Medulla oblongata (tissue), 1 donor: ENCODE results near the gene NLRP3.

Experiments
- DNase-seq: peaks from one replicate; pipeline ENCODE4 v3.0.0-alpha.2; 2015; ENCODE audit errors: extremely low spot score

NLRP3 gene

DNA sequence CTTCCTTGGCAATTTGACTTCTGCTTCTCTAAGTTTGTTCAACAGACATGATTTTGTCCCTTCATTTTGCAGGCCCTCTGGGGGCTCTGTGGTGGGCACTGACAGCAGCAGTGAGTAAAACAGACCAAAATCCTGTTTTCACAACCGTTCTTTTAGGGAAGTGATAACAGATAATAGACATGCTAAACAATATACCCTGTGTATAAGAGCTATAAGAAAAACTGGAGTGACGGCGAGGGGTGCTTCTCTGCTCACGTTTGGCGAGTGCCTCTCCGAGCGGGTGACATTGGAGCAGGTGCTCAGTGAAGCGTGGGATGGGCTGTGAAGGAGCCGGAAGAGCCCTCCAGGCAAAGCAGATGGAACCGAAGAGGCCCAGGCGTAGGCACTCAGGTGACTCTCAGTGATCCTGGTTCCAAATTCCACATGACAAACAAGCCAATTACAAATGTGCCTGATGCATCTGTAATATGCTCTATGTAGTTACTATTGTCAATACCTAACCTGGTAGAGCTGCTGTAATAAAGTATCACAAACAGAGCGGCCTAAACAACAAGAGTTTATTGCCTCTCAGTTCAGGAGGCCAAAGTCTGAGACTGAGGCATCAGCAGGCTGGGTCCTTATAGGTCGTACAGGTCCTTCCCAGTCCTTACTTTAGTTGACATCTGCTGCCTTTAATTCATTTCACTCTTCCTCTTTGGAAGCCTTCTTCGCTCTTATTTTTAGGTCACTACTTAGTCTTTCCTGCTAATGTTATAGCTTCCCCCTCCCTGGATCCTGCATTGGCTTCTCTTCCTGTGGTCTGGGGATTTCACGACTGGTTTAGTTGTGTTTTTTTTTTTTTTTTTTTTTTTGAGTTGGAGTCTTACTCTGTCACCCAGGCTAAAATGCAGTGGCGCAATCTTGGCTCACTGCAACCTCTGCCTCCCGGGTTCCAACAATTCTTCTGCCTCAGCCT, 21.9 kb downstream of the NLRP3 start:
- DNase-seq: no peak

DNA sequence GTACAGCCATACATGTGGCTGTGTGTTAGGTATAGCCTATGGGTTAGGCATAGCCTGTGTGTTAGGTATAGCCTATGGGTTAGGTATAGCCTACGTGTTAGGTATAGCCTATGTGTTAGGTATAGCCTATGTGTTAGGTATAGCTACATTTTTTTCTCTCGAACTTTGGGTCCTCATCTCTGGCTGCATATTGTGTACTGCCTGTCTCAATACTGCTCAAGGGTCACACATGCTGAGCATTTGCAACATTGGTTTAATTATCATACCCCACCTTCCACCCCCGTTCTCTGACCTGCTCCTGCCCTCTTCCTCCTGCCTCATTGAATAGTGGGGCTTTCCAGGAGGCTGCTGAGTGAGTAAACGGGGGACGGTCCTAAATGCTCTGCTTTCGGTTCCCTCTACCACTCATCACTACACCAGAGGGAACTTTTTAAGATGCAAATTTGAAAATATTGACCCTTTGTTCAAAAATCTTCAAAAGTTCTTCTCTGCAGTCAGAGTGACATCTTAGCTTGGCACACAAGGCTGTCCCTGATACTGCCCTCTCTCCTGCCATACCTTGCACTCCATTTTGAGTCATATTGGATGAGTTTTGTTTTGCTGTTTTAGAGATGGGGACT, 24.1 kb downstream of the NLRP3 start:
- no peak for DNase-seq

DNA sequence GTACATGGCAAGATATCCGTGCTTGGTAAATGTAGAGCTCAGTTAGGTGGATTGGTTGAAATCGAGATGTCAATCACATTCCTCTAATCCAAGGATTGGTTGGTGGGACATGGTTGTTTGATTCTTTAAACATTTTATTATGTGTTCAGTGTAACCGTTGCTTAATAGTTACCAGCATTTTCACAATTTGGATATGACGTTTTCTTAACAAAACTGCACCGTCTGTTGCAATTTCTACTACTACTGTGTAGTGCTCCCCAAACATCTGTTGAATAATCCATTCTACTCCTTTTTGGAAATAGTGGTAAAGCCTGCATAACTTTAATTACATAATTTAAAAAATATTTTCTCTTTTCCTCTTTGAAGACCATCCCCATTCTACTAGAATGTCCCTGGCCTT, 25.6 kb downstream of the NLRP3 start:
- DNase-seq: no peak

DNA sequence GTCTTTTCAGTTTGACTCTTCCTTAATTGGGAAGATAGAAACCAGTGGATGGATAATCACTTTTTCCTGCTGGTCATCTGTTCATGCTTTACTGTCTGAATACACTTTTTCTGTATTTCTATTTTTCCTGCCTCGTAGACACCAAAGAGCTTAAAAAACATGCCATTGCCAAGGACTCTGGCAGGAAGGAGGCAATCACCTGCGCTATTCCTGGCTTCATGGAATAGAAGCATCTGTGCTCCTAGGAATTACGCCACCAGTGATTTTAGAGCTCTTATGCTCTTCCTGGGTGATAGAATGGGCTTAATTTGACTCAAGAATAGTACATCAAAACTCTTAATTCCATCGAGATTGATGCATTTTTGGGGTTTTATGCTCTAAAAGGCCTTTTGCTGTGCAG, 26.2 kb downstream of the NLRP3 start:
- DNase-seq: no peak

DNA sequence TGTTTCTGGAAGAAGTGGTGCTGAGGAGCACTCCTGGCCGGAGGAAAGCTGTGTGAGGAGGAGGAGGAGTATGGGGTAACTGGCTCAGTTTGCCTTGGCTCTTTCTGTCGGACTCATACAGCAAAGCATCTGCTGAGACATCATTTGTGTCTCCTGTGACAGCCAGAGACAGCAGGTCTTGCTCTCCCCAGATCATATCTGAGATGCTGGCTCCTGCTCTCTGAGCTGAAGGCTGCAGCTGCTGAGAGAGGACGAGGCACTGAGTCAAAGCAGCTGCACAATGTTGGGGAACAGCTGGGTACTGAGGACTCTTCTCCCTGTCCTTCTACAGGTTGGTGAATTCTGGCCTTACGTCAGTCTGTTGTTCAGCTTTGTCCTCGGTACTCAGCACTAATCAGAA, 27.7 kb downstream of the NLRP3 start:
- no peak for DNase-seq

DNA sequence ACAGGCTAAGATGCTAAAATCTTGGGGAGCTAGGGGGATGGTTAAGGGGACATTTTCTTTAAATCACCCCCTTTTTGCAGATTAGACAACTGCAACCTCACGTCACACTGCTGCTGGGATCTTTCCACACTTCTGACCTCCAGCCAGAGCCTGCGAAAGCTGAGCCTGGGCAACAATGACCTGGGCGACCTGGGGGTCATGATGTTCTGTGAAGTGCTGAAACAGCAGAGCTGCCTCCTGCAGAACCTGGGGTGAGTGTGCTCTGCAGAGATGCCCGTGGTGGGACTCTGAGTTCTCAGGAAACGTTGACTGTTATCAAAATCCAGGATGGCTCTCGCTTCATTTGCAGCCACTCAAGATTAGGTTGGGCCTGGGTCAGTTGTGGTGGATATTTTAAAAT, 28.6 kb downstream of the NLRP3 start:
- no peak for DNase-seq

DNA sequence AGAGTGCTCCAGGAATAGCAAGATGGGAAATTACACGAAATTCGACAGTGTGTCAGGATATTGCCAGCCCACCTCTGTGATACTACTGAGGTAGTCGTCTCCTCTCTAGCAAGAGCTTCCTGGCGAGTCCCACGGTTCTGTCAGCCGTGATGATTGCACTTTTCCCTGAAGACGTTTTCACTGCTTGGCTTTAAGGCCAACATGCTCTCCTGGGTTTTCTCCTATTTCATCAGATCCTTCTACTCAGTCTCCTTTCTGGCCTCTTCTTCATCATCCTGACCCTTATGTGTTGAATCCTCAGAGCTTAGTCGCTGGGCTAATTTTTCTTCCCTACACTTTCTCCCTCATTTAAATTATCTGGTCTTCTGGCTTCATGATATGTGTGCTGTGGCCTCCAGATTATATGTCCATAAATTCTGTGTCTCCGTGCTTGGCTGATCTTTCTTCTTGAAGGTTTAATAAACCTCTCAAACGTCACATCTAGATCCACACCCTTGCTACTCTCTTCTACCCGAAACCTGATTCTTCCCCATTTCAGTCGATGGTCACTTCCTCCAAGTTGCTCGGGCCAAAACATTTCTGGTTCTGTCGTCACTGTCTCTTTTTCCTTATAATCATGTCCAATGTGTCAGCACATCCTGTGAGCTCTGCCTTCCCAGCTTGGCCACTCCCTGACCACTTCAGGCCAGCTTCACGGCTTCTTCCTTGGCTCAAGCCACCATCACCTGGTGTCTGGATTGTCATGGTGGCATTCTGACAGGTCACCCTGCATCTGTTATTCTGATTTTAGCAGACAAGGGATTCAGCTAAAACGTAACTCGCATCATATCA, 29.8 kb downstream of the NLRP3 start:
- DNase-seq: peak; percentile 76

DNA sequence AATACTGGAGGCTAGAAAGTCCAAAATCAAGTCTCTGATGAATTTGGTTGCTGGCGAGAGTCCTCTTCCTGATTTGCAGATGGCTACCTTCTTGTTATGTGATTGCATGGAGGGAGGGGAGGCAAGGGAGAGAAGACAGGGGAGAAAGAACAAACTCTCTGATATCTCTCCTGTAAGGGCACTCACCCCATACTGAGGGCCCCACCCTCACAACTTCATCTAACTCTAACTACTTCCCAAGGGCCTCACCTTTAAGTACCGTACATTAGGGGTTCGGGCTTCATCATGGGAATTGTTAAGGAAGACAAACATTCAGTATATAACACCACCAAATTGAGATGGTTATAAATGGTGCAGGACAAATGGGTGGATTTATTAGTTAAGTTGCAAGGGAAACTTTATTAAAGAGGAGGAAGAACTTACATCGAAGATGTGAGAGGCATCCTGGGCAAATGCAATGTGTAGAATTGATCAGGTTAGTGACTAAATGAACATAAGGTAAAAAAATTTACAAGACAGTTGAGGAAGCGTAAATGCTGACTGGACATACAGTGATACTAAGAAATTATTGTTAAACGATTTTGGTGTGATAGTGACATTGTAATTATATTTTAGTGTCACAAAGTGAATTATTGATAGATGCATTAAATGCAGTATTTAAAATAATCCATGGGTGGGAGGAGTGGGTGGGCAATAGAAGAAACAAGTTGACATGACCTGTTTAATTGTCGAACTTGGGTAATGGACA, 31.4 kb downstream of the NLRP3 start:
- no peak for DNase-seq

DNA sequence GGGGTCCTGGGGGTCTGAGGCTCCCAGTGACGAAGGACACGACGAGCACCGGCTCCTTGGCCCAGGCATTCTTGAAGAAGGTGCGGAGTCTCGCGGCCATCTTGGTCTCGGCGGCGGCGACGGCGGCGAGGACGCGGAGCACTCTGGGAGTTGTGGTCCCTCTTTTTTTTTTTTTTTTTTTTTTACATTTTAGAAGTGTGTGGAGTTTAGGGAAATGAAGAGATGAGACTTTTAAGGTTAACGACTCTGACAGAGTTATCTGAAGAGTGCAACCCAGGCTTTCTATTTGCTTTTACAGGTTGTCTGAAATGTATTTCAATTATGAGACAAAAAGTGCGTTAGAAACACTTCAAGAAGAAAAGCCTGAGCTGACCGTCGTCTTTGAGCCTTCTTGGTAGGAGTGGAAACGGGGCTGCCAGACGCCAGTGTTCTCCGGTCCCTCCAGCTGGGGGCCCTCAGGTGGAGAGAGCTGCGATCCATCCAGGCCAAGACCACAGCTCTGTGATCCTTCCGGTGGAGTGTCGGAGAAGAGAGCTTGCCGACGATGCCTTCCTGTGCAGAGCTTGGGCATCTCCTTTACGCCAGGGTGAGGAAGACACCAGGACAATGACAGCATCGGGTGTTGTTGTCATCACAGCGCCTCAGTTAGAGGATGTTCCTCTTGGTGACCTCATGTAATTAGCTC, 32.3 kb downstream of the NLRP3 start:
- peak; percentile 41 for DNase-seq

DNA sequence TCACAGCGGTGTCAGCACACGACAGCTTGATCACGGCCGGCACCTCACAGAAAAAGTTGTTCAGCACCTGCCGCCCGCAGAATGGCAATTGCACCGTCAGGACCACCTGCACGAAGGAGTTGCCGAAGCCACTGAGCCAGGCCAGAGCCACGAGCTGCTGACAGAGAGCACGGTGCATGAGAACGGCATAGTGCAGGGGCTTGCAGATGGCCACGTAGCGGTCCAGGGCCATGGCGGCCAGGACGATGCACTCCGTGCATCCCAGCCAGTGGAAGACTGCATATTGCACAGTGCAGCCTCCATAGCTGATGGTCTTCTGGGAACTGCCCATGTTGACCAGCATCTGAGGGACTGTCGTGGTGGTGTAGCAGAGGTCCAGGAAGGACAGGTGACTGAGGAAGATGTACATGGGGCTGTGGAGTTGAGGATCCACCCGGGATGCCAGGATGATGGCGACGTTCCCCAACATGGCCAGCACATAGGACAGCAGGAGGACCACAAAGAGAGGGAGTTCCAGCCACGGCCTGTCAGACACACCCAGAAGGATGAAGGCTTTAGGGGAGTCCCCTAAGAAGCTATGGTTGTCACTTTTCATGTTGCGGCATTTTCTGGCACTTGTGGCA, 35.5 kb downstream of the NLRP3 start:
- DNase-seq: no peak

DNA sequence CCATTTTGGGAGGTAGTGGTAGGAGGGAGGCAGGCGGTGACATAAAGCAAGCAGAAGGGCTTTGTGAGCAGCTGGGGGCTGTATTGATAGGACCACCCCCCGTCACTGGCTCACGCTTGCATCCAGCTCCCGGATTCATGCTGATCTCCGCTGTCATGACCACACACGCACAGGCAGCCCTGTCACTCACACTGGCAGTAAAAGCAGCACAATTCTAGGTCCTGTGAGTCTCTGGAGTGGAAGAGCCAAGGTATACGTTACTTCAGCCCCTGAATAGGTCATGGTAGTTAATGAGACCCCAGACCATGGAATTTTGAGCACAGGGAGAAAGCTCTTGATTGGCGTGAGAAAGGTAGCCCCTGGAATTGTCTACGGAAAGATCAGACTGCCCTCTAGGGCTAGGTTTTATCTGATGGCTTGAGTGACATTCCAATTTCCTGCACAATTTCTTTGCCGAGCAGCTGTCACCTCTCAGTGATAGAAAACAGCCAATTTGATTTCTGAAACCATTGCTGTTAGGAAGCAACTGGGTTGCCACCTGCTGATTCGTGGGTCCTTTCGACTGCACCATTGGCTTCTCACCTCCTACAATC, 36.6 kb downstream of the NLRP3 start:
- no peak for DNase-seq

DNA sequence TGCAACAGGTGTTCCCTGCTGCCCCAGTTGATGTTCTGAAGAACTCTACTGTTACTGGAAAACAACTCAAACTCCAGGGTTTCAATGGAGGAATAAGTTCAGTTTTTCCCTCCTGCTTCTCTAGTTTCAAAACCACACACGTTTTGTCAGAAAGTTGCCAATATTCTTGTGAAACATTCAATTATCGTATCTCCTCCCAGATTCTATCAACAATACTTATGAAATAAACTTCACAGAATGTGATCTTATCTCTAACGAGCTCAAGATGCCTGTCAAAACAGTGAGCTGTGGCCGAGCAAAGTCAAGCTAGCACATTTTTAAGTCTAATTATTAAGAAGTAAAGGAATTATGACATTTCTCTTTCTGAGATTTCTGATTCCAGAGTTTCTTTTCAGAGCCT, 37.3 kb downstream of the NLRP3 start:
- no peak for DNase-seq

DNA sequence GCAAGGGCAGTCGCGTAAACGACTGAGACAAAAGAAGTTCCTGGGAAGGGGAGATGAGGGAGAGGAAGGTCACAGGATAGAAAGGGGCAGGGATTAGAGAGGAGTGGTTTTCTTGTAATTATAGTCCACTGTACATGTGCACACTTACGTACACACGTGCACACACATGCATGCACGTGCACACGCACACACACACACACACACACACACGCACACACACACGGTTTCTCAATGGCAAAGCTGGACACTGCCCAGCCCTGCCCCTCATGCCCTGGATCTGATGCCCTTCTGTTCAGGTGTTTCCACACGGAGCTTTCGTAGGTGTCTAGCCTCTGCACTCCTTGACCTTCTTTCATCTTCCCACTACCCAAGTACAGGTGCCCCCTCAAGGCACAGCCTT, 38.0 kb downstream of the NLRP3 start:
- no peak for DNase-seq

DNA sequence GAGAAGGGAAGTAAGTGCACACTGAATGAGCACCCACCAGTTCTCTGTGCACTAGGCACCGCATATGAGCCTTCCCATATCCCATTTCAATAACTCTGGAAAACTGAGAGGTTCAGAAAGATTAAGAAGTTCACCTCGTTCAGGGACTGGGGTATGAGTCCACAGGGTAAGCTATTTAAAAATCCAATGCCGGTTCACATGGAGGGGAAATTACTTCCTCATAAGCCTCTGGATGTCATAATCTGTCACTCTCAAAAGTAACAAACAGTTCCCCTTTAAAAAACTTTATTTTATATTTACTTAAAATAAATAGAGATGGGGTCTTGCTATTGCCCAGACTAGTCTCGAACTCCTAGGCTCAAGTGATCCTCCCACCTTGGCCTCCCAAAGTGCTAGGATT, 40.0 kb downstream of the NLRP3 start:
- DNase-seq: no peak

DNA sequence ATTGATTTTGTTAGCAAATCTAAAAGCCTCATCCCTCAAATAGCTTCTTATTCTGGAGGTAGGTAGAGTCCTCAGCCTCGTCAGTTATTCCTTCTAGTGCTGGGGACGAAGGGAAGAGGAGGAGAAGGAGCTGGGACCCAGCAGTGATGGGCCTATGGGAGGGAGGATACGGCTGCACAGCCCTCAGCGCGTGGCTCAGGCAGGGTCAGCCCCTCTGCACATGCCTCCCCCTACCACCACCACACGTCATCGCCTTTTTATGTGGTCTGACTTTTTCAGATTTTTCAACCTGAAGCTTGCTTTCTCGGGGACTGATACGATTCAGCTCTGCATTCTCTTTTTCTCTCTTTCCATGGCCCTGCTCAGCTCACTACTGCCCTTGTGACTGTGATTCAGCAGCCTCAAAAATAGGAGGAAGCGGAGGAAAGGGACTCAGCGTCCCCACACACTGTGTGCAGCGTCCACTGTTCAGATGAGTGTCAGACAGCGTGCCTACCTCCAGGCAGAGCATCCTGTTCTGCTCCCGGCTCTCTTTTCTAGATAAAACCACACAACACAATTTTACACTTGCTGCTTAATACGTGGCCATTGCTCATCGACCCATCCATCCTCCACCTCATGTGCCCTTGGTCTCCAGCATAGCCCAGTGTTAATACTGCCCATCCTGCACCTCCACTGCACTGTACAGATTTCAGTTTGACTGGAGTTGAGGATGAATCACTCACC, 41.1 kb downstream of the NLRP3 start:
- DNase-seq: peak; percentile 70

DNA sequence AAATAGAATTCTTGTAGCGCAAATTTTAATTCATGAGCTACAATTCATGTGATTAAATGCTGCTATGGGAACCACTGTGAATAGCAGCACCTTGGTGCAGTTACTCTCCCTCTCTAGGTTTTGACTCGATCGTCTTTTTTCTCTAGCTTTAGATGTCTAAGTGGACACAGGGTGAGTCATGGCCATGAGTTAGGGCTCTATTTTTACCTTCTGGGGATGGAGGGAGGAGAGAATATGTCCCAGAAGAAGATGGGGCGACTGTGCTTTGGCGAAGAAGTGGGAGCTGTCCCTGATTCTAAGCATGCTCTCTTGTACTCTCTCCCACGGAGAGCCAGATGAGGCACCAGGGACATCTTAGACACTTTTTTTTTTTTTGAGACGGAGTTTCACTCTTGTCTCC, 43.5 kb downstream of the NLRP3 start:
- DNase-seq: no peak

DNA sequence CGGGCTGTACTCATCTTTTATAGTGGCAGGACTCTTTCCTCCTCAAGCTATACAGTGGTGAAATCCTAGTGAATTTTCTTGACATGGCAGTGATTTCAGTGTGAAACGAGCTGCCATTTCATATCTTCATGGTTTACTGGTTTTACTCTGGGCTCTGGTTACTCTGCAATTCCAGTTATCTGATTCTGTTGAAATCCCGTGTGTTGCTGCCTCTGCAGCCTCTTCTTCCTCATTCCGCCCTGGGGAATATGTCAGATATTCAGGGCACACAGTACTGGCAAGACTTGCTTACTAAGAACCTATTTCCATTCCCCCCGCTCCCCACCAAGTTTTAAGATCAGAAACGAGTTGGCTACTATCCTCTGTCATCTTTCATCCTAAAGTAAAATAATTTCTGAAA, 49.8 kb downstream of the NLRP3 start:
- no peak for DNase-seq

DNA sequence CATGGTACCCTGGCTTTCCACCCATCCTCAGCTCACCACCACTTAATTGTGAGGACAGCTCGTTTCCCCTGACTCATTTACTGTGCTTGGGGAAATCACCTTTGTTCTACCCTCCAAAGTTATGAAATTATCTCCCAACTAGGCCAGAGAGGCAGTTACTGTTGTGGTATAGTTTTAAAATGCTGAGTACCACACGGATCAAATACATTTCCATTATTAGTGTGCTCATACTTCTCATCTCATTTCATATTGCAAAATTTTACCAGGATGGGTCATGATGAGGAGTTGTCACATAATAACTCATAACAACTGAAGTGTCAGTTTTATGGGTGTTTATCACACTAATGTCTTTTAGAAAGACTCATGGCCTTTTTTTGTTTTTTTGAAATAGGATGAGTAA, 51.2 kb downstream of the NLRP3 start:
- no peak for DNase-seq

DNA sequence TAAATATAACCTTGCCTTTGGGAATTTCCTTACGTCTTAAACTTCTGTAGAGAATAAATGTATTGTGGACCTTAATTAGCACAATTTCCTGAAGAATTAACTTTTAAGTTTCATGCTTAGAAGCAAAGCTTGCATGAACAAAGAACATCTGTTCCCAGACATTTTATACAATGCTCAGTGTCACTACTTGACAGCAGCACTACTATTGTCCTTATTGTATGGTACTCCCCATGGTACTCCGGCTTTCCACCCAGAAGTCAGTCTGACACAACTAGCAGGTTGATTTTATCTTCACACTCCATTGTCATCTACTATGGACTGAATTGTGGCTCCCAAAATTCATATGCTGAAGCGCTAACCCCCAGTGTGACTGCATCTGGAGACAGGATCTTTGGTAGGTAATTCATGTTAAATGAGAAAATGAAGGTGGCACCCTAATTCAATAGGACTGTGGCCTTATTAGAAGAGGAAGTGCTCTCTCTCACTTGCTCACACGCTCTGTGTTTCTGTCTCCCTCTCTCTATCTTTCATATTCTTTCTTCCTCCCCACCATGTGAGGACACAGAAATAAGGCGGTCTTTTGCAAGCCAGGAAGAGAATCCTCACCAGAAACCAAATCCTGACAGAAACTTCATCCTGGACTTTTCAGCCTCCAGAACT, 52.6 kb downstream of the NLRP3 start:
- no peak for DNase-seq
